Glutamatergic neuron (in vitro differentiated cells): ENCODE data around the gene ATP8B4. TPM values are rescaled to one million over a fixed set of nuclear protein-coding genes. Genes with fewer than 3 reads are reported as not detected.

Experiments
- DNase-seq: peaks from one replicate; pipeline ENCODE4 v3.0.0; 2022
- H3K27ac Mint-ChIP-seq: one replicate; pipeline ENCODE4 v1.8.0; 2020; ENCODE audit warnings: mild to moderate bottlenecking, mixed read lengths, inconsistent platforms; ENCODE audit not compliant: unreplicated experiment
- H3K27me3 Mint-ChIP-seq: one replicate; pipeline ENCODE4 v1.8.0; 2020; ENCODE audit warnings: mild to moderate bottlenecking, moderate library complexity, mixed read lengths, inconsistent platforms; ENCODE audit not compliant: unreplicated experiment
- H3K36me3 Mint-ChIP-seq: one replicate; pipeline ENCODE4 v1.8.0; 2020; ENCODE audit warnings: mild to moderate bottlenecking, mixed read lengths, inconsistent platforms; ENCODE audit not compliant: unreplicated experiment
- H3K4me1 Mint-ChIP-seq: one replicate; pipeline ENCODE4 v1.8.0; 2020; ENCODE audit warnings: mild to moderate bottlenecking, low read depth, mixed read lengths, inconsistent platforms; ENCODE audit not compliant: unreplicated experiment
- H3K4me3 Mint-ChIP-seq: one replicate; pipeline ENCODE4 v1.8.0; 2020; ENCODE audit warnings: mild to moderate bottlenecking, mixed read lengths, inconsistent platforms; ENCODE audit not compliant: unreplicated experiment
- H3K9me3 Mint-ChIP-seq: one replicate; pipeline ENCODE4 v1.8.0; 2020; ENCODE audit warnings: mild to moderate bottlenecking, moderate library complexity, mixed read lengths, inconsistent platforms; ENCODE audit not compliant: unreplicated experiment
- total RNA-seq: library from RNA; stranded (reverse); fragmentation: NEBNext Ultra II Directional; extraction: Animal tissue kit (Norgen Biotek cat#: 25700); gene quantifications from one replicate; pipeline ENCODE4 v1.2.1, GENCODE V29; 2021; ENCODE audit not compliant: unreplicated experiment
- TF ChIP-seq, protein P1 (sequence below): fragments of 200-600 bp; sonication (generic); IDR thresholded peaks from one replicate; pipeline ENCODE4 v1.5.0; 2021; ENCODE audit not compliant: partially characterized antibody, unreplicated experiment

Gene ATP8B4
- total RNA-seq, 1 donor from 2014 or later = not detected

DNA sequence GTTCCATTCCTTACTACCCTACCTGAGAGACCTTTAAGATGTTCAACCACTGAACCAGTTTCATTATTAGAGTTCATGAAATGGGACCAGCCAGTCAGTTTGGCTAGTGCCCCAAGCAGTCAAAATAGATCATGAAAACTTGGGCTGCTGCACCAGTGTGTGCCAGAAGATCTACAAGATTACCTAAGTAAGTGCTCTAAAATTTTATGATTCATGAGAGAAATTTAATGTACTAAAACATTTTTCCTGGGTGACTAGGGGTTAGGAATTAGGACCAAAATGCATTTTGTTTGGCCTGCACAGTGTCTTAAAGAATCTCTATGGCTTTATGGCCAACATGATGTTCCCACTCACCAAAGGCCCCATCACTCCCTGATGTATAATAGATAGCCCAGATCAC, 214.7 kb downstream of the ATP8B4 start:
- no peaks in the 10 kb centered on the region for H3K9me3 Mint-ChIP-seq
- H3K36me3 Mint-ChIP-seq = no peaks in the 10 kb centered on the region
- peaks cover 3% of the 10 kb centered on the region for H3K27me3 Mint-ChIP-seq
- no peaks in the 10 kb centered on the region for H3K4me1 Mint-ChIP-seq
- H3K27ac Mint-ChIP-seq = no peak overlapping the region
- TF ChIP-seq, protein P1, sequence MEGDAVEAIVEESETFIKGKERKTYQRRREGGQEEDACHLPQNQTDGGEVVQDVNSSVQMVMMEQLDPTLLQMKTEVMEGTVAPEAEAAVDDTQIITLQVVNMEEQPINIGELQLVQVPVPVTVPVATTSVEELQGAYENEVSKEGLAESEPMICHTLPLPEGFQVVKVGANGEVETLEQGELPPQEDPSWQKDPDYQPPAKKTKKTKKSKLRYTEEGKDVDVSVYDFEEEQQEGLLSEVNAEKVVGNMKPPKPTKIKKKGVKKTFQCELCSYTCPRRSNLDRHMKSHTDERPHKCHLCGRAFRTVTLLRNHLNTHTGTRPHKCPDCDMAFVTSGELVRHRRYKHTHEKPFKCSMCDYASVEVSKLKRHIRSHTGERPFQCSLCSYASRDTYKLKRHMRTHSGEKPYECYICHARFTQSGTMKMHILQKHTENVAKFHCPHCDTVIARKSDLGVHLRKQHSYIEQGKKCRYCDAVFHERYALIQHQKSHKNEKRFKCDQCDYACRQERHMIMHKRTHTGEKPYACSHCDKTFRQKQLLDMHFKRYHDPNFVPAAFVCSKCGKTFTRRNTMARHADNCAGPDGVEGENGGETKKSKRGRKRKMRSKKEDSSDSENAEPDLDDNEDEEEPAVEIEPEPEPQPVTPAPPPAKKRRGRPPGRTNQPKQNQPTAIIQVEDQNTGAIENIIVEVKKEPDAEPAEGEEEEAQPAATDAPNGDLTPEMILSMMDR = no peak
- H3K4me3 Mint-ChIP-seq = no peak overlapping the region
- no peak for DNase-seq

DNA sequence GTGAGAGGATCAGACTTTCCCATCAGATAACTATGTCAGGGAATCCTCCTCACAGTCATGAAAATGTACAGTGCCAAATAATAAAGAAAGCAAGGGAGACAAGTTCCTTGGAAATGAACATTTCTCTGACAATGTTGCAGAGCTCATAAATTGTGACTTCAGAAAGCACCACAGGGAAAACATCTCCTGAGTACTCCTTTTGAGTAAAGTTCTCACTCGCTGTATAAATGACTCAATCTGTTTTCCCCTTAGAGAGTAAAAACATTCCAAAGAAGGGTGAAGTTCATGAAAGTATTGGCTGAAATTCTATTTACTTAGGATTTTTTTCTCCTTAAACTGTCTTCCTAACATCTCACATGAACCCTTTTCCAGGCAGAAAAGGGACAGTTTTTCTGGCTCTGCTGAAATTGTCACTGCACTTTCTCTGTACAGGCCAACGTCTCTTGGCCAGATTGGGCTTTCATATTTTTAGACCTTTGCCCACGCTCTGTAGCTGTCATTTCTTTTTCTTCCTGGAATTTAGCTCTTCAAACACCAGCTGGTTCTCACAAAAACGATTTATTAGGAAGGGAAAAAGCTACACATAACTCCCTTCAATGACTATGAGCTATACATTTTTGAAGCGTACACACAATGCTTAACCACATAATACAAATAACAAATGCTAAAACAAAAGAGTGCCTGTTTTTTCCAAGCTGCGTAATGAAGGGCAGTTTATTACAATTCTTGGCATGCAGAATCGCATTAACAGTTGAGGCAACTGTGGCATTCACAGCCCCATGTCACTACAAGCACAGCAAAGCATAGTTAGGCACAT, 216.1 kb downstream of the ATP8B4 start:
- Mint-ChIP-seq H3K27ac (no peak overlapping the region), H3K27me3 (peaks cover 3% of the 10 kb centered on the region), H3K4me3 (no peak overlapping the region), H3K4me1 (no peaks in the 10 kb centered on the region), H3K9me3 (no peaks in the 10 kb centered on the region), H3K36me3 (no peaks in the 10 kb centered on the region)
- no peak for DNase-seq
- TF ChIP-seq, protein P1 = no peak

DNA sequence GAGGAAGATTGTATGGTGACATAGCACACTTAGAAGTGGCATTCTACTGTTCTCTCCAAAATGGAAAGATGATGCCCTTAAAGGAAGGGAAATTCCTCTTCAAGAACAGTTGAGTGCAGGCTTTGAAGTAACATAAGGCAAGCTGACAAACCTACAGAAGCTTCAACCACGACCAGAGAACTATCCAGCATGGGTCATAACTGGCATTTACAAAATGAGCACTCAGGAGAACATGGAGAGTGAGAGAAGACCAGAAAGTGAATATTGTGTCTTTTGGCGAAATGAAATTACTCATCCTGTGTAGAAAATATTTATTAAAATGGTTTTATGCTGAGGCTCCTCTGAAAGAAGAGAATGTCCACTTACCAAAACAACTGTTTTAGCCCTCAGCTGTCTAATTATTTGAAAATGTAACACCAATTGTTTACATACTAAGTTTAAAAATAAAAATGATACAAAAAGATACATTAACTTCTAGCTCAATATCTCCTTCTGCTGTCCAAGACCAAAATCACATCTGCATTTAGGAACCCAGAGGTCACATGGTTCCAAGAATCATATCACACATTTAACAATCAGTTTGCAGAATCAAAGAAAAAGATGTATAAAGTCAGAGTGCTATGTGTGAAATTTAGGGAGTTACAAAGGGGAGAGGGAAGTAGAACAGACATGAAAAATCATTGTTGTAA, 216.9 kb downstream of the ATP8B4 start:
- peaks cover 3% of the 10 kb centered on the region for H3K27me3 Mint-ChIP-seq
- DNase-seq = no peak
- H3K4me1 Mint-ChIP-seq = no peaks in the 10 kb centered on the region
- TF ChIP-seq, protein P1 = no peak
- no peak overlapping the region for H3K4me3 Mint-ChIP-seq
- H3K9me3 Mint-ChIP-seq = no peaks in the 10 kb centered on the region
- no peaks in the 10 kb centered on the region for H3K36me3 Mint-ChIP-seq
- H3K27ac Mint-ChIP-seq = no peak overlapping the region

DNA sequence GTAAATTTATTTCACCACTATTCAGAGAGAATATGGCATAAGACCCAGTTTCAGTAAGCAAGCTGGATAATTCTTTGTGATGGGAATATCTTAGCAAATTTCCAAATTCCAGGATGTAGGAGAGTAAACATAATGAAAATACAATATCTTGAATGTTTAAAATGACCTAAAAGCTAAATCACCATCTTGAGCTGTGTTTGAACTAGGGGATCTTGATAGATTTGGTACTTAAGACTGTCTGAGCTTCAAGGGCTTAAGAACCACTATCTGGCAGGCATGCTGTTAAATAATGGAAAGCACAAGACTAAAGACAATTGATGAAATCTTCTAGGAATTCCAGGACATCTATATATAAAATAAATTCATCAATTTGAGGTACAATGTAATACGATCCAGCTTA, 217.7 kb downstream of the ATP8B4 start:
- Mint-ChIP-seq H3K4me3 (no peak overlapping the region), H3K4me1 (no peaks in the 10 kb centered on the region)

More for the DNA sequence above, 217.7 kb downstream of the ATP8B4 start:
- Mint-ChIP-seq H3K36me3 (no peaks in the 10 kb centered on the region), H3K9me3 (no peaks in the 10 kb centered on the region), H3K27ac (no peak overlapping the region), H3K27me3 (peaks cover 3% of the 10 kb centered on the region)
- no peak for DNase-seq
- TF ChIP-seq, protein P1 = no peak
